Activated T-helper 9 cell treated with anti-CD3 and anti-CD28 coated beads, Interleukin-2, amount 50 U/mL, for 16 hours (primary cell): ENCODE results near the gene USP12.
"Not testable (repeated sequence)": the region's sequence is repeated elsewhere in the genome, so short reads cannot be mapped to it uniquely, and the experiment has no call there.

ENCODE experiments used
- DNase-seq: peaks from one replicate; pipeline ENCODE4 v3.0.0-alpha.2; 2020; ENCODE audit warnings: low read depth

Gene USP12

DNA sequence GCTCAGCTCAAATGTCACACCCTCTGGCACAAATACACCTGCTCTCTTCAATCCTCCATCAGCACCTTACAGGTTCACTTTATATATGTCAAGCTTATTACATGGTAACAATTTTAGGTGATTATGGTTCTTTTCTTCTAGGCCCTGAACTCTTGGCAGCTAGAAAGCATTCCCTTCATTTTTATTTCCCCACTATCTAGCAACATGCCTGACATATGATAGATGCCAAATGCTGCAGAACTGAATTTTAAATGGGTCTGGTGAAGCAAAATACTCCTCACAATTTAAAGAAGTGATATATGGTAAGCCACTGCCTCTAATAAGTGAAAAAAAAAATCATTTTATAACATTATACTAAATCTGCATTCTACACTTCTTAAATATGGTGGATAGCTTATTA is 95.2 kb downstream of the USP12 start:
- no peak for DNase-seq

DNA sequence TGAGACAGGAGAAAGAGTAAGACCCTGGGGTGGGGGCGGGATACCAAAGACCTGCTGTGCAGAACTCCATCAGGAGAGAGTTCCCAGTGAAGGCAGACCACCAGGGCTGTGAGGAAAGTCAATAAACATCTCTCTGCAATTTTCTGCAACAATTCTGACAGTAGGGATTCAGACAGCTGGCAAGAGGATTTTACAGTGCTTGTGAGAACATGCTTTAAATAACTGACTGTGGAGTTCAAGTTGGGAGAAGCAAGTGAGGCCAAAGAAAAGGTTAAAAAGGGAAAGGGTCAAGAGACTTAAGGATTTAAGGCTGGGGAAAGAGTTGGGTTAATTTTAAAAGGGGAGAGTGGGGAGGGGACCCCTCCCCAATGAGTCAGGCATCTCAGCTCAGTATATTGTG is 98.4 kb downstream of the USP12 start:
- DNase-seq: no peak

DNA sequence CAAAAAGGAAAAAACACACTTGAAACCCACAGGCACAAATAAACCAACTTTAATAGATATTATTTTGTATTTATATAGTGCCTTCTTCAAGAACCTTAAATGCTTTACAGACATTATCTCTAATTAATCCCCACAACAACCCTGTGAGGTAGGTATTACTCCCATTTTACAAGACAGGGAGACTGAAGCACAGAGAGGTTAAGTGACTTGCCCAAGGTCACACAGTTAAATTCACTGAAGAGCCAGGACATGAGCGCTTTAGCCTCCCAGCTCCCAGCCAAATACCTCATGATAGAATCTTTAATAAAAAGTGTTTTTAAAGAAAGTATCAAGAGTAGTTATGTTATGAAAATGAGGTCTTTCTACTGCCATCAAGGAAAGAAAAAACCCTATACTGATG is 105.5 kb downstream of the USP12 start:
- not testable (repeated sequence) for DNase-seq

DNA sequence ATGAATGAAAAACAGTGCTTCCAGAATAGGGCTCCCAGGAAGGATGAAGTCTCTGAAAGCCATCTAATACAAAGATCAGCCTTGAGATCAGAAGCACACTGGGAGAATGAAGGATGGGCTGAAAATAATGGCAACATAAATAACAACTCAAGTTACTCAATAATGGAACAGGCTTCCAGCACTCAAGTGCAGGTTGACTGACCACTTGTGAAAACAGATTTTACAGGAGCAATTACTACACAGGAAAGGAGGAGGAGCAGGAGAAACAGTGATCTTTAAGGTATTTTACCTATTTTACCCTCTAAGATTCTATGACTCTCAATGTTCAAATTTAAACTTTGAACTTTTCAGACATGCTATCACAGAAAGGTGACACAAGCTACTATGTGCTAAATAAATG is 106.0 kb downstream of the USP12 start:
- DNase-seq: no peak

DNA sequence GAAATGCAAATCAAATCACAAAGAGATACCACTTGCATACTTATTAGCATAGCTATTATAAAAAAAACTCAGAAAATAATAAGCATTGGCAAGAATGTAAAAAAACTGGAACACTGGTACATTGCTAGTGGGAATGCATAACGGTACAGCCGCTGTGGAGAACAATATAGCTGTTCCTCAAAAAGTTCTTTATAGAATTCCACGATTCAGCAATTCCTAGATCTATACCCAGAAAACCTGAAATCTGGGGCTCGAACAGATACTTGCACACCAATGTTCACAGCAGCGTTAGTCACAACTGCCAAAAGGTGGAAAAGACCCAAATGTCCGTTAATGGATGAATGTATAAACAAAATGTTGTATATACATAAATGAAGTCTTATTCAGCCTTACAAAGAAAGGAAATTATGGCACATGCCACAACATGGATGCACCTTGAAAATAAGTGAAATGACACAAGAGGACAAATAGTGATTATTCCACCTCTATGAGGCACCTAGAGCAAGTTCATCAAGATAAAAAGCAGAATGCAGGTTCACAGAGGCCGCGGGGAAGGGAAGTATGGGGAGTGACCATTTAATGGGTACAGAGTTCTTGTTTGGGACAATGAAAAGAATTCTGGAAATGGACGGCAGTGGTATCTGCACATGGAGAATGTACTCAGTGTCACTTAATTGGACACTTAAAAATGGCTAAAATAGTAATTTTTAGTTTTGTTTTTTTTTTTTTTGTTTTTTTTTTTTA is 107.2 kb downstream of the USP12 start:
- no peak for DNase-seq

DNA sequence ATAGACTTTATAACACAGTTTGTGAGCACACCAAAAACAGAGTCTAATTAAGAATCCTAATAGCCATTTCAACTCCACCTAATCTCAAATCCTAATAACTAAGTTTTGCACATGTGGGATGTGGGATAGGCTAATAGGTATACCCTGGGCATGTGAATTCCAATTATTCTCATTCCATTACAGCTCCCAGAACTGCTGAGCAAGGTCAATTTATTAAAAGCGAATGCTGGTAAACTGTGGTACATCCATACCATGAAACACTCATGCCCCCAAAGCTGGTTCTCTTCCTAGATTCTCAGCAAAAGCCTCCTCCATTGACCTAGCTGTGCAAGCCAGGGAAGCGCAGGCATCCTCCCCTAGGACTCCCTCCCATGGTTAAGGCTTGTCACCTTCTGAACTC is 113.8 kb downstream of the USP12 start:
- DNase-seq: no peak

DNA sequence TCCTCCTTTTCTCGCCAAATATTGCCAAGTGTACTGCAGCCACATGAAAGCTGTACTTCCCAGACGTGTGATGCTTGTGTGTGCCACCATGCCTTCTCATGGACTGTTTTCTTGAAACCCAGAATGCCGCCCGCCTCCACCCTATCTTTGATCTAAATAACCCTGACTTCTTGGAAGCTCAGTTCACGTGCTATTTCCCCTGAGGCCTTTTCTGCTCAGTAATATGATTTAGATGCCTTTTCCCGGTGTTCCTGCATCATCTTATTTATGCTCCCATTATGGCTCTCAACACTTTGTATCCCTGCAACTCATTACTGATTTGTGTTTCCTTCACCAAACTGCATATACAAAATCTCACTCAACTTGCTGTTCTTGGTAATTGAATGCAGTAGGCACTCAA is 116.1 kb downstream of the USP12 start:
- no peak for DNase-seq

DNA sequence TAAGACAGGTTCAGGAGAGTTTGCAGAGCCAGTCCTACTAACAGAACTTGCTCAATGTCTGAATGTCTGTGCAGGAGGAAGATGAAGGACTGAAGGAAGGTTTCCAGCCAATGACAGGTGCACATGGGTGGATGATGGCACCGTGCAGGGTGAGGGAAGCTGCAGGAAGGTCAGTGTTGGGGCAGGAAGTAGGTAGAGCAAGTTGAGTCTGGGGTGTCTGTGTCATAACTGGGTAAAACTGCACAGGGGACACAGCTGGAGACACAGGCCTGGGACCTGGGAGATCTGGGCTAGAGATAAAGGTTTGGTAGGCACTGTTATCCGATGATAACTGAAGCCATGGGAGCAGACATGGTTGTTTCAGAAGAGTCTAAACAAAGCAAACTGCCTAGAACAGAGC is 116.9 kb downstream of the USP12 start:
- no peak for DNase-seq

DNA sequence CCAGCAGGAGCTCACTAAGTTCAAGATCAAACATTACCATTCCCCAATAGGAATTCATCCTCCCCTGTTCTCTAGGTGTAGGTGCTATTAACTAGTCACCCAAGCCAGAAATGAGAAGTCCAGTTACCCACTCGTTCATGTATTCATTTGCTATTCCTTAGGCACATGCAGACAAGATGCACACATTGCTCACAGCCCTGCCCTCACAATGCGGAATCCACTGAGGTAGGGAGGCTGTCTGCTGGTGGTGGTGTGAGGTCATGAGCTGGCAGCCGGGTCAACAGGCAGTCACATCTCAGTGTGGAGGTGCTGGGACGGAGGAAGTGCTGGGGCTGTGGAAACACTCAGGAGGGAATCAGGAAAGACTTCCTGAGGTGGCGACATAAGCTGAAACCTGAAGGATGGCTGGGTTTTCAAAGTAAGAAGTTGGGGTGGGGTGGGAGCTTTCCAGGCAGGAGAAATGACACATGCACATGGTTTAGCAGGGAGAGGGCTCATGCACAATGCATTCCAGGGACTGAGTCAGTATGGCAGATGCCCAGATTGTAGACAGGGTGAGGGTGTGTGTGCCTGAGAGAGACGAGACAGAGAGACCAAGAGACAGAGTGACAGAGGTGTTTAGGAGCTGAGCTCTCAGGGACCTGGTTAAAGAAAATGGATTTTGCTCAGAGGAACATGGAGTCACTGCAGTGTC is 117.6 kb downstream of the USP12 start:
- DNase-seq: no peak

DNA sequence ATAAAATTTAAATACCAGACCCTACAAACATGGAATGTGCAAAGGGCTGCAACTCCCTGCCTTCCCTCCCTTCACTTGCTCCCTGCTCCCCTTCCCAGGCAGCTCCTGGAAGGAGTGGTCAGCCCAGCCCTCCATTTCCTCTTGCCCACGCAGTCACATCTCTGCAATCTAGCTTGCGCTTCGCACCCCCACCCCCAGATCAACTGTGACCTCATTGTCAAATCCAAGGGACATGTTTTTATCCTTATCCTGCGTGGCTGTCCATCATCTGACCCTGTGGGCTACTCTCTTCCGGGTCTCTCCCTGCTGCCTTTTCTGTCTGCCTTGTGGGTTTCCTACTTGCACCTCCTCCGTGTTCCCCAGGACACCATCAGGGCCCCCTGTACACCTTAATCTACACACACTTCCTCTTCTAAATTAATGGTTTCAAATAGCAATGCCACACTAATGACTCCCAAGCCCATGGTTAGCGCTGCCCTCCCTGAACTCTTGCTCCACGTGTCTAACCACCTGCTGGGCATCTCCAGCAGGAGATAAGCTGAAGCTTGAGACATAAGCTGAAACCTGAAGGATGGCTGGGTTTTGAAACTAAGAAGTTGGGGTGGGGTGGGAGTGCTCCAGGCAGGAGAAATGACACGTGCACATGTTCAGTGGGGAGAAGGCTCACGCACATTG is 118.3 kb downstream of the USP12 start:
- no peak for DNase-seq

DNA sequence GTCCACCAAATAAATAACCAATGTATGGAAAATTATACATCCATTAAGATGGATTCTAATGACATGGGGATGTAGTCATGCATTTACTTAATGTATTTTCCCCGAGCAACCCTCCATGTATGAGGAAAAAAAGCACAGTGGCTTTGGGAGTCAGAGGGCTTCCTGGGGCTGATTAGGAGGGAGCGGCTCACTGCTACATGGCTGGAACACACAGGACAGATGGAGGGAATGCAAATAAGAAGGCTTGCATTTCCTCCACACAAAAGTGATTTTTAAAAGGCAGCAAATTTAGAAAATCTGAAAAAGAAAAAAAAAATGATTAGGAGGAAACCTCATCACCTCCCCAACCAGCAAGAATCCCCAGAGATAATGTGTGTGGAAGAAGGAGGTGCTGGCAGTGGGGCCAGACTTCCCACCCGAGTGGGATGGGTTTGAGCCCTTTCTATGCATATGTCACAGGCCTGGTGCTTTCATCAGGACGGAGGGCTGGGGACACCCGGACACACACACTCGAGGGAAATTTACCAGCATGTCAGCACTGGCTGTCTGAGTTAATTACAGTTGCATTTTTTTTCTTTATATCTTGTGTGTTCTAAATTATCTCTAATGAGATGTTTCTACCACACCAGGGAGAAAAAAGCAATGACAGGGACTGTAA is 118.9 kb downstream of the USP12 start:
- DNase-seq: no peak

DNA sequence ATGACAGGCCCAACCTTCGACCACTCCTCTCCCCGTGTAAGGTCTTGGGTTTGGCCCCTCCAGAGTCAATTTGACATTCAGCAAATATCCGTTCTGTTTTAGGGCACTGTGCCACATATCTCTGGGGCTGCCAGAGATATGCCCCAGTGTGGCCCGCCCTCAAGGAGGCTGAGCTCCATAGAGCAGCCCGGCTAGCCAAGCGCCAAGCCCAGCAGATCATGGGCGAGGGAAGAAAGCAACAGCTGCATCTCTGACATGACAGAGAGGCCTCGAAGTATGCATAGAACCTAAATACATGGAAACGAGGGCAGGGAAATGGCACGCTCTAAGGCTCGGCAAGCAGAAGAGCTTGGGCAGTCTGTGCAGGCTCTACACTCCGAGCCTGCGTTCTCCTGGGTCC is 124.5 kb downstream of the USP12 start:
- DNase-seq: no peak

DNA sequence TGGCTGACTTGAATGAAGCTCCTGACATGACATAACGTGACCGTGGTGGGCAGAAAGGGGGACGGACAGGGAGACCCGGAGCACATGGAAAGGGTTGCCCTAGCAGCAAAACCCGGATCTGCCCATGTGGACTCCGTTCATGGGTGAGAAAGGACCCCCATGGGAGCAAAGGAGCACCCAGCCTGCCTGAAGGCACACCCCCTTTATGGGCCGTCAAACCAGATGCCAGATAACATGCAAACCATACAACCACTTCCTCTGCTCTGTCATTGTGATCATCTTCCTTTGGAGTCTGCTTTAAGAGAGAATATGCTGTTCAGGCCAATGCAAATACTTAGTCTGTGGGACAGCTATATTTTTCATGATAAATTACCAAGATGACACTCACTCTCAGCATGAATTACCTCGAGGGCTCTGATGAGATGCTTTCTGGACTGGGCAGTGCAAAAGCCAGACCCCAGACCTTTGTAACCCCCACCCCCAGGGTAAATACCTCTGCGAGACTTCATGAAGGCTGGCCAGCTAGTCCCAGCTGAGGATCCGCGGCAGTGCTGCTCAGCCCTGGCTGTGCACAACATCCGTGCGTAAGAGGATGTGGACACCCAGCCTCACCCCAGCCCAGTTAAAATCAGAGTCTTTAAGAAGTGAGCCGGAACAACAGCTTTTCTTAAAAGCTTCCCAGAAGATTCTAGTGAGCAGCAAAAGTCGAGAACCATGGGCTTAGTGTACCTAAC is 126.6 kb downstream of the USP12 start:
- DNase-seq: no peak

DNA sequence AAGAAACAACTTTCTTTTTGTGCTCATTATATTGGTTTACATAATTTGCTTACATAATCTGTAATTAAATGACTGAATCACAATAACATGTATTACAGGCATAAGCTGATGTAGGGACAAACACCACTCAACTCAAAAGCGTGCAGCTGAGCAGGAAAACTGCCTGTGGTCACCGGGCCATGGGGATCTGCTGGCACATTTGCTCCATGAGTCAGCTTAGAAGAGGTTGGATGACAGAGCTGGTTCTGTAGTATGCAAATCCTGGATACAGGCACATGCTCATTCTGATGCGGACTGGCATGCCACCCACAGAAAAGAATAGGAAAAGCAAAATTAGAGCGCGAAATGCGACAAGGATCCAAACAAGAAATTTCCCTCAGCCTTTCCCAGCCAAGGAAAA is 128.6 kb downstream of the USP12 start:
- no peak for DNase-seq

DNA sequence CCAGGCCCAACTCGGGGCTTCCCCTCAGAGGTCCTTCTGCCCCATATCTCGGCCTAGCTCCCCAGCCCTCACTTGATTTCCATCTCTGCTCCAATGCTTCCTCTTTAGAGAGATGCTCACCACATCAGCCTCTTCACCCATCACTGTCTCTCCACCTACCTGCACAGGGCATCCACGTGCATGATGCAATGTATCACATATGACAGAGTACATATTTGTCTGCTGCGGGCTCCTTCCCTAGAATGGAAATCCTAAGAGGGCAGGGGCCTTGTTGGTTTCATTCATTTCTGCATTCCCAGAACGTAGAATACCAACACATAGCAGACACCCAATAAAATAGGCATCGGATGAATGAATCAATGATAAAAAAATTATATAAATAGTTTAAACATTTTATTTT is 130.3 kb downstream of the USP12 start:
- no peak for DNase-seq

DNA sequence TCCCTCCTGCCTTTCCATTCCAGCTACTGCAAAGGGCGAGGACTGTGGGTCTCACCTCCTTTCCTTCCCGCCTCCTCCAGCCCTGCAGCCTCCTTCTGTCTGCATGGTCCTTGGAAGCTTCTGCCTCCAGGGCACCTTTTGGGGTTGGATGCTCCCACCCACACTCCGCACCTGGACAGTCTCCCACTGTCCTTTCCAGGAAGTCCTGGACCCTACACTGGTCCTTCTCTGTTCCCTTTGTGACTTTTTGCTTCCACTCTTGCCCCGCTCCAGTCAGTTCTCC is 130.8 kb downstream of the USP12 start:
- no peak for DNase-seq

DNA sequence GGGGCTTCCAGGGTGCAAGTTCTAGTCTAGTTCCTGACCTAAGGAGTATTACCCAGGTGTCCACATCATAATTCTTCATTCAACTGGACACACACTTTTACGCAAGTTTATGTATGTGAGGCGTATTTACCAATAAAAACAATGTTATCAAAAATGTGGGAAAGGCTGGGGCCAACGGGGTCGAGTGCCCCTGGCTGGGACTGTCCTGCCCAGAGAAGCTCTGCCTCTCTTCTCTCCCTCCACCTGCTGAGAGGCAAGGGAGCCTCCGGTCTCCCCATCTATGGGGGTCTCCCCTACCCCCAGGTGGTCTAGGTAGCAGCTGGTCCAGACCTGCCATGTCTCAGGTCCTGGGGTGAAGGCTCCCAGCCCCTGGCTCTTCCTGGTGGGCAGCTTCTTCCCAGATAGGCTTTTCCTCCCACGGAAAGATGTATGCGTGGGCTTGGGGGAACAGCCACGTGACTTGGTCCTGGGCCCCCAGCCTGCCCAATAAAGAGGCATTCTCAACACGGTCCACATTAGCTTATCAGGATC is 132.4 kb downstream of the USP12 start:
- no peak for DNase-seq

DNA sequence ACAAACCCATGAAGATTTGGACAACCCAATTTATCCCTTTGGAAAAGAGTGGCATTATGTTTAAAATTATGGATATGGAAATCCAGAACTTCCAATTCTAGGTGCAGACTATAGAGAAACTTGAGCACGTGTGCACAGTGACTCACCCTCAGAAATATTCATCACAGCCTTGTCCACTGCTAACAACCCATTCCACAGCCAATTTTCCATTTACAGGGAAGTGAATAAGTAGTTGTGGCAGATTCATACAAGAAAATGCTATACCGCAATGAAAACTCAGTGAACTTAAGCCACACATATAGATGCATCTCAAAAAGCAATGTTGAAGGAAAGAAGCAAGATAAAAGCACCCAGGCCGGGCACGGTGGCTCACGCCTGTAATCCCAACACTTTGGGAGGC is 133.3 kb downstream of the USP12 start:
- DNase-seq: no peak

DNA sequence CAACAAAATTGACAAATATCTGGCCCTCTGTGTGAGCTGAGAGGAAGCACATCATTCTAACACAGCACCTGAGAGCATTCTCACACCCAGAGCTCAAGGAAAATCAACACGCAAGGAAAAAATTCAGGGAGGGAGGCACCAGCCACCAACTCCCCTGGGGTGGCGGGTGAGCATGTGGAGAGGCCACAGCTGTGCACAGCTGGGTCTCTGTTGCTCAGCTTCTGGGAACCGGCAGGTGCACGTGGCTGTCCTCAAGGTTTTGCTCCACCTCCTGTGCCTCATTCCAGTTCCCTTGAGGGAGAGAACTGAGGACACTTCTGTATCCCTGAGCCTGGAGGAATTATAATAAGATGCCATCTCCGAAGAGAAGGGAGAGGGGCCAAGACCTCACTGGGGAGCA is 134.0 kb downstream of the USP12 start:
- DNase-seq: no peak

DNA sequence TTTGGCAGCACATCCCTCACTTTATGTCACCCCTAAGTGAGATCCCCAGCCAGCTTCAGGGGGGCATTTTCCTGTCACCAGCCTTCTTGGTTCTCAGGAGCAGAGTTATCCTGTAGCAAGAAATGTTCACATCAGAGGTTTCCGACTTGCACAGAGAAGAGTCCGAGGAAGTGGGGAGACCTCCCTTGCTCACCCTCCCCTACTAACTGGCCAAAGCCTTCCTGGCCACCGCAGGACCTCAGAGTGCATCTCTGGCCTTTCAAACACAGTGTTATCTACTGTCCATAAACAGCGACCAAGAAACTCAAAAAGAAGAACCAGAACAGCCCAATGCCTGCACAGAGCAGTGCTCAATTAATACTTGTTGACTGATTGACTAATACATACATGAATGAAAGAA is 134.4 kb downstream of the USP12 start:
- no peak for DNase-seq

DNA sequence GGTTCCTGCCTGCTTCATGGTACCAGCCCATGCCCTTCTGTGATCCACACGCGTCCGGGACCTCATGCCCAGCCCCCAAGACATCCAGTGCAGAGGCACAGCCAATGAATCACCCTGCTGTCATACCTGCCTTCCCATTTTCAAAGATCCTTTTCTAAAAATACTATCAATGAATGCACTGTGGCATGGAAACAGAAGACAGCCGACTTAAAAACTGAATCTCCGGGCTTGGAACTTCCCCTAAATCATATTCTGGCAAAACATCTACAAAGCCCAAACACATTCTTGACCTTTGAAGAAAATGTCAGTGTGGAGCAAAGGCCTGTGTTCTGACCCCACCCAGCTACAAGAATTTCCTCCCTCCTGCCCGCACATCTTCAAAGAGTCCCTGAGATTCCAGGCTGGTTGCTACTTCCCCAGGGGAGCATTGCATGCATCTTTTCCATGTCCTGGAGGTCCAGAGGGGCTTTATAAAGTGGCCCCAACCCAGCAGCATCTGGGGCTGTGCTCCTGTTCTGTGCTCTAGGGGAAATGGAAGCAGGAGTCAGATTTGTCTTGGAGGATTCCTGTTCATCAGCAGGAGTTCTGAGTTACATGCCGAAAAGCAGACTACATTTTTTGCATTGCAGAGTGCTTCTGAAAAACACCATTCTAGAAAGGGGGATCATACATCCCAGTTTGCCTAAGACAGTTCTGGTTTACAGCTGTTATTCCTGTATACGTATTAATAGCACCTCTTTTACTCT is 135.2 kb downstream of the USP12 start:
- DNase-seq: no peak

DNA sequence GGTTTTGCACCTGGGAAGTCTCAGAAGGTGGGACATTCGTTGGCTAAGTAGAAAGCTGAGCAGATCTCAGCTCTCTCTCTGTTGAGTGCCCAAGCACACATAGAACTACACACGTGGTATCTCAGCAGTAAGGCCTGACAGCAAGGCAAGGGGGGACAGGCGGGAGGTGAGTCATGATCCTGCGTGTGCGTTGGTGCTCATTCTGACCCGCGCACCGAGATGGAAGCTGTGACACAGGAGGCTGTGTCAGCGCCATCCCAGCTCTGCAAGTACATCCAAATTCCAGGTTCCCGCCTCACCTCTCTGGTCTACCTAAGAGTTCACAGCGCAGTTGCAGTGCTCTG is 135.7 kb downstream of the USP12 start:
- DNase-seq: no peak
